OCI-LY3 (cell line): Measurements from ENCODE around the gene CD300LB.

Source experiments
- H2AFZ ChIP-seq: fragments of 200-600, 300-600 bp; shearing (Covaris generic); 2 replicates; pipeline ENCODE4 v1.6.0; 2014; ENCODE audit warnings: antibody characterized with exemption, low read depth, low read length
- H3K27ac ChIP-seq: fragments of 200-600, 300-600 bp; sonication (generic); 2 replicates; pipeline ENCODE4 v1.5.1; 2014; ENCODE audit warnings: mild to moderate bottlenecking, low read length, moderate library complexity, mixed read lengths
- H3K27me3 ChIP-seq: fragments of 200-600, 300-600 bp; sonication (generic); 2 replicates; pipeline ENCODE4 v1.6.1; 2014; ENCODE audit warnings: low read depth, low read length, mixed read lengths
- H3K36me3 ChIP-seq: fragments of 200-600, 300-600 bp; sonication (generic); replicated peaks from 2 replicates; pipeline ENCODE3; 2014; ENCODE audit warnings: low read depth, low read length, mixed read lengths
- H3K4me1 ChIP-seq: fragments of 300-600, 200-600 bp; sonication (generic); 2 replicates; pipeline ENCODE4 v1.6.1; 2014; ENCODE audit warnings: low read length, mixed read lengths
- H3K4me2 ChIP-seq: fragments of 200-600, 300-600 bp; sonication (generic); 2 replicates; pipeline ENCODE4 v1.6.1; 2014; ENCODE audit warnings: low read length, mixed read lengths
- H3K4me3 ChIP-seq: fragments of 300-600, 200-600 bp; sonication (generic); 2 replicates; pipeline ENCODE4 v1.5.1; 2014; ENCODE audit warnings: antibody characterized with exemption, mild to moderate bottlenecking, low read length, moderate library complexity
- H3K79me2 ChIP-seq: fragments of 300-600, 200-600 bp; shearing (Covaris generic); 2 replicates; pipeline ENCODE4 v1.6.1; 2014; ENCODE audit warnings: mild to moderate bottlenecking, low read length, mixed read lengths
- H3K9ac ChIP-seq: fragments of 300-600, 200-600 bp; shearing (Covaris generic); 2 replicates; pipeline ENCODE4 v1.6.0; 2014; ENCODE audit warnings: mild to moderate bottlenecking, low read length, moderate library complexity
- H3K9me3 ChIP-seq: fragments of 200-600, 300-600 bp; shearing (Covaris generic); 2 replicates; pipeline ENCODE4 v1.6.1; 2014; ENCODE audit warnings: low read length, mixed read lengths; ENCODE audit not compliant: insufficient read depth
- H4K20me1 ChIP-seq: fragments of 200-600, 300-600 bp; sonication (generic); 2 replicates; pipeline ENCODE4 v1.6.1; 2016; ENCODE audit warnings: low read length, mixed read lengths; ENCODE audit not compliant: insufficient read depth
- CTCF ChIP-seq: fragments of 200-600, 300-600 bp; sonication (generic); IDR thresholded peaks from 2 replicates; pipeline ENCODE4 v1.5.1; 2014; ENCODE audit warnings: antibody characterized with exemption, low read length, low read depth
- EZH2phosphoT487 ChIP-seq: fragments of 200-600 bp; shearing (Covaris generic); IDR thresholded peaks from 2 replicates; pipeline ENCODE4 v1.6.1; 2018; ENCODE audit warnings: antibody characterized with exemption, mixed run types, low read depth

Gene CD300LB

GRCh38 chr17:74528491-74529199 is 2.6 kb downstream of the CD300LB start:
- H3K27ac ChIP-seq, result no peak overlapping the region
- H3K4me1 ChIP-seq, result peaks cover 23% of the 10 kb centered on the region
- no peaks in the 10 kb centered on the region for H3K79me2 ChIP-seq
- H2AFZ ChIP-seq, result no peak overlapping the region
- H3K36me3 ChIP-seq, result no peaks in the 10 kb centered on the region
- no peak overlapping the region for H3K4me3 ChIP-seq
- H3K4me2 ChIP-seq, result no peak overlapping the region
- peaks cover 14% of the 10 kb centered on the region for H3K27me3 ChIP-seq
- TF ChIP-seq EZH2phosphoT487, result no peak
- TF ChIP-seq CTCF, result no peak
- no peaks in the 10 kb centered on the region for H4K20me1 ChIP-seq
- no peaks in the 10 kb centered on the region for H3K9me3 ChIP-seq
- no peak overlapping the region for H3K9ac ChIP-seq

DNA sequence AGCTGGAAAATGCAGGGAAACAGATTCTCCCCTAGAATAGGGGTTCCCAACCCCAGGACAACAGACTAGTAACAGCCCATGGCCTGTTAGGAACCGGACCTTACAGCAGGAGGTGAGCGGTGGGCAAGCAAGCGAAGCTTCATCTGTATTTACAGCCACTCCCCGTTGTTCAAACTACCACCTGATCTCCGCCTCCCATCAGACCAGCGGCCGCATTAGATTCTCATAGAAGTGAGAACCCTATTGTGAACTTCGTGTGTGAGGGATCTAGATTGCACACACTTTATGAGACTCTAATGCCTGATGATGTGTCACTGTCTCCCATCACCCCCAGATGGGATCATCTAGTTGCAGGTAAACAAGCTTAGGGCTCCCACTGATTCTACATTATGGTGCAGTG is 3.5 kb downstream of the CD300LB start:
- Histone ChIP-seq H3K9ac (no peak overlapping the region), H3K9me3 (no peaks in the 10 kb centered on the region), H3K79me2 (no peaks in the 10 kb centered on the region), H3K36me3 (no peaks in the 10 kb centered on the region), H2AFZ (no peak overlapping the region), H4K20me1 (no peaks in the 10 kb centered on the region), H3K4me2 (no peak overlapping the region), H3K27me3 (peaks cover 20% of the 10 kb centered on the region), H3K4me3 (no peak overlapping the region), H3K27ac (no peak overlapping the region), H3K4me1 (peaks cover 23% of the 10 kb centered on the region)
- TF ChIP-seq CTCF (no peak), EZH2phosphoT487 (no peak)

- no peak overlapping the region for H3K27ac ChIP-seq
- peaks cover 20% of the 10 kb centered on the region for H3K27me3 ChIP-seq
- H4K20me1 ChIP-seq, result no peaks in the 10 kb centered on the region
- no peaks in the 10 kb centered on the region for H3K79me2 ChIP-seq
- H3K4me1 ChIP-seq, result peaks cover 19% of the 10 kb centered on the region
- H3K9me3 ChIP-seq, result no peaks in the 10 kb centered on the region
- no peak overlapping the region for H3K9ac ChIP-seq
- no peaks in the 10 kb centered on the region for H3K36me3 ChIP-seq
- H3K4me2 ChIP-seq, result no peak overlapping the region
- no peak for TF ChIP-seq EZH2phosphoT487
- TF ChIP-seq CTCF, result no peak
- H2AFZ ChIP-seq, result no peak overlapping the region
- H3K4me3 ChIP-seq, result no peak overlapping the region
Measured at GRCh38 chr17:74527081-74527480, 4.2 kb downstream of the CD300LB start.

DNA sequence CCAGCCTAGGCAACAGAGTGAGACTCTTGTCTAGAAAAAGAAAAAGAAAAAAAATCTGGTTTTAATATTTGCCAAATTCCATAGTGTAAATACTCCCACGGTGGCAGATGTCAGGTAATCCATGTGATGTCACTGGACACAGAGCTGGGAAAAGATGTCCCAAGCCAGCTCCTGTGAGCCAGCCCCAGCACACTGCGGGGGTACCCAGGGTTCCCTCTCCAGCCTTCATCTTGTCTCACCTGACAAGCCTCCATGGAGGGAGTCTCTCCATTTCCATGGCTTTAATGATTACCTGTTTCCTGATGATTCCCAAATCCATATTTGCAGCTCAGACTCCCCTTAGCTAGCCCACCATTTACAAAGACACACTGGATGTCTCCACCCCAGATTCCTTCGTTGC is 4.6 kb downstream of the CD300LB start:
- no peak for TF ChIP-seq CTCF
- no peak for TF ChIP-seq EZH2phosphoT487
- H3K36me3 ChIP-seq, result no peaks in the 10 kb centered on the region
- H3K4me1 ChIP-seq, result peaks cover 15% of the 10 kb centered on the region
- H3K9me3 ChIP-seq, result no peaks in the 10 kb centered on the region
- H3K9ac ChIP-seq, result no peak overlapping the region
- no peak overlapping the region for H3K4me2 ChIP-seq
- no peaks in the 10 kb centered on the region for H3K79me2 ChIP-seq
- H2AFZ ChIP-seq, result no peak overlapping the region
- H3K27ac ChIP-seq, result no peak overlapping the region
- H3K4me3 ChIP-seq, result no peak overlapping the region
- H3K27me3 ChIP-seq, result peaks cover 20% of the 10 kb centered on the region
- H4K20me1 ChIP-seq, result no peaks in the 10 kb centered on the region
